NCI-H2029 treated with DMSO at 0.1 percent for 48 hours (cell line): ENCODE measurements around the gene TMEM30B.
A peak's percentile ranks its signal among the peaks of the same experiment; 100 is the strongest.

Source experiments
- DNase-seq: peaks from one replicate; lab custom pipeline; 2025; lab: John Stamatoyannopoulos, UW

Gene TMEM30B

DNA sequence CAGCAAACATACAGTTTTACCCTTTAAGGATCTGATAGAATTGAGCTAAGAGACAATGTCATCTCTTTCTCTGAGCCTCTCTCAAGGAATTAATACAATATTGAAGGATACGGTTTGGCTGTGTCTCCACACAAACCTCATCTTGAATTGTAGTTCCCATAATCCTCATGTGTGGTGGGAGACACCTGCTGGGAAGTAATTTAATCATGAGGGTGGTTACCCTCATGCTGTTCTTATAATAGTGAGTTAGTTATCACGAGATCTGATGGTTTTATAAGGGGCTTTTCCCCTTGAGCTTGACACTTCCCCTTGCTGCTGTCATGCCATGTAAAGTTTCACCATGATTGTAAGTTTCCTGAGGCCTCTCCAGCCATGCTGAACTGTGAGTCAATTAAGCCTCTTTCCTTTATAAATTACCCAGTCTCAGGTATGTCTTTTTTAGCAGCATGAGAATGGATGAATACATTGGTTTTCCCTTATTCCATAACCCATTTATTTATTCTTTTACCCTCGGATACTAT is 47.6 kb downstream of the TMEM30B start:
- no peak for DNase-seq

DNA sequence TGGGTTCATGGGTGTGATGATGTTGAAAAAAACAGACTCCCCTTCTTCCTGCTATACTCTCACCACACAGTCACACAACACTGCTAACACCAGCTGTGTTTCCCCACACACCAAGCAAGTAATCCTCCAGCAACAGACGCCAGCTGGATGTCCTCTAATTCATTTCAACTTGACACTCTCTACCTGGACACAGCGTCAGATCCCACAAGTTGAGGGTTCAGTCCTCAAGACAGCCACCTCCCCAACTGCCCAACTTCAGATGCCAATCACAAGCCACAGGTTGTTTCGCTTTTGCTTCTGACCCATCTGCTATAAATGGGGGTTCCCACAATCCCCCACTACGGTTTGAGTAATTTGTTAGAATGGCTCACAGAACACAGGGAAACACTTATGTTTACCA is 49.3 kb downstream of the TMEM30B start:
- no peak for DNase-seq

DNA sequence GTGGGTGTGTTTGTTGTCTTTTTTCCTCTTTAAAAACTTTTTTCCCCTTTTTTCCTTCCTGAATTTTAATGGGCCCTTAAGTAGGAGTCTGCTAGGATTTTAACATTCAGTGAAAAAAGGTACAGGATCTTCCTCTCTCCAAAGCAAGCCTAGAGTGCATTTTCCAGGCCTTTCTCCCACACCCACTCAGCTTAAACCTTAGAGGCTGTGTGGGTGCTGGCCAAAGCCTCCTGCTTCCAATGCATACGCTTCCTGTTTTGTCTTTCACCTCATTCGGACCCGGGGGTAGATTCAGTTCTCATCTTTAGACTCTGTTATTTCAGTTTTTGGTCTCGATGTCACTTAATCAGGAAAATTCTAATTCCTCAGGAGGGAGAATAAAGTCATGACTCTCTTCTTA is 51.2 kb downstream of the TMEM30B start:
- peak; percentile 92 for DNase-seq

DNA sequence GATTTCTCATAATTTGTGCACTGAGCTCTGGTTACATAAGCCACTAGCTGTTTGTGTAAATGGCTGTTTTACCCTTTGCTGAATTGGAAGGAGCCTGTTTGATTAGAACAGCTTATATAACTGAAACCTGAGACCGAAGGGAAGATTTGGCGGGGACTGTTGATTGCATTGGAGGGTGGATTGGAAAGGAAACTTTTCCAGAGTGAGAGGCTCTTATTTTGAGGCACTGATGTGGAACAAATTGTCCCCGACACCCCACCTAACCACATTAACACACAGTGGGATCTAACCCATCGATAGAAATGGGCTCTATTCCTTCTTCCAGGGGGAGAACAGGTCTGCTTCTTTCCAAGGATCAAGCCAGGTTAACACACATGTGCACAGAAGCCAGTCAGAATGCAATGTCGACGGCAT is 51.7 kb downstream of the TMEM30B start:
- DNase-seq: peak; percentile 100

DNA sequence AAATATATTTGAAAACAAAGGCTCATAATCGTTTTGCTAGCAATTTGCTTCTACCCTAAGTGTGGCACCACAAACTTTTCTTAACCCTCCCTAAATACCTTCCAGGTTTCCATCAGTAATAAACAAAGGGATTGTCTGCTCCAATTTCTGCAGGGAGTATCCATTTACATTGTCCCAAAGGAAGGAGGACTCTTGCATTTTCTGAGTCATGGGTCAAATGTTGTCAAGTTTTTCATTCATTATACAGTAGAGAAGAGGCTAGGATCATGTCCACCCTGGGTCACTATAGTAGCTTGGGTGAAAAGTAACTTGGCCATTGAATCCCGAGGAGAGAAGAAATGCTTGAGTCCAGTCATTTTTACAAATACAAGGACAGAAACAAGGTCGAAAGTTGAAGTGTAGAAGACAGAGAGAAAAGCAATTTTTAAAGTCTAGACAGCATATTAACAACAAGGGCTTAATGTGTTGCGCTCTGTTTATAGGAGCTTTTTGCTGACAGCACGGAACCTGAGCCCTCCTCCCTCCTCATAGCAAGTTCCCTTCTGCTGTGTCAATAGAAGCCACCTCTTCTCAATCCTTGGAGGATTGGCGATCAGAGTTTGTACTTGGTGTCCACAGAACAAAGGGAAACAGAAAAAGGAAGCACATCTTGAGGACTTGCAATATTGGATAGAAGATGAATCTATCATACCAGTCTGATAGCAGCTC is 53.1 kb downstream of the TMEM30B start:
- peak; percentile 89 for DNase-seq
